Measurements from ENCODE around the gene TRAK2.

- no peak for TF ChIP-seq EZH2 (IDR thresholded peaks at IDR 0.05)
- TF ChIP-seq POLR2AphosphoS5 (IDR thresholded peaks at IDR 0.05; ENCODE audit: borderline replicate concordance, low read depth, low read length) = no peak
Observed at GRCh38 chr2:201466050-201466675, 14.9 kb upstream of the TRAK2 start.

All from SK-N-MC (cell line).